G401.6 (cell line): ENCODE results near the gene VPS37B.
"Not testable (repeated sequence)": the region's sequence is repeated elsewhere in the genome, so short reads cannot be mapped to it uniquely, and the experiment has no call there.

Source experiments
- FAIRE-seq: peaks from 2 replicates; lab custom pipeline; 2012; peaks lifted over from hg19 to GRCh38; lab: Jason Lieb, UNC

Gene VPS37B

DNA sequence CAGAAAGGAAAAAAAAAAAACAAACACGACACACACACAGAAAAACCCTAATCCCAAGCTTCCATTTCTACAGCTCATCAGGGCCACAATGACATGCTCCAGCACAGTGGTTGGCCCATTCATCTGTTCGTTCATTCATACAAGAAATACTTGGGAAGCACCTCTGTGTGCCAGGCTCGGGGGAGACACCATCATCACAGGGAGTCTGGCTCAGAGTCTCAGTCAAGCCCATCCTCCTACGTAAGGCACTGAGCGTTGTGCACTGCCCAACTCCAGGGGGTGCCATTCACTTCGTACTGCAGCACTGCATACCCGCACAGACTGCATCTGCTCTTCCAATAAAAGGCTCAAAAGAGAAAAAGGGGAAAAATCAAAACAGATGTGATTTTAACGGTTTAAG, 15.3 kb downstream of the VPS37B start:
- no peak for FAIRE-seq

DNA sequence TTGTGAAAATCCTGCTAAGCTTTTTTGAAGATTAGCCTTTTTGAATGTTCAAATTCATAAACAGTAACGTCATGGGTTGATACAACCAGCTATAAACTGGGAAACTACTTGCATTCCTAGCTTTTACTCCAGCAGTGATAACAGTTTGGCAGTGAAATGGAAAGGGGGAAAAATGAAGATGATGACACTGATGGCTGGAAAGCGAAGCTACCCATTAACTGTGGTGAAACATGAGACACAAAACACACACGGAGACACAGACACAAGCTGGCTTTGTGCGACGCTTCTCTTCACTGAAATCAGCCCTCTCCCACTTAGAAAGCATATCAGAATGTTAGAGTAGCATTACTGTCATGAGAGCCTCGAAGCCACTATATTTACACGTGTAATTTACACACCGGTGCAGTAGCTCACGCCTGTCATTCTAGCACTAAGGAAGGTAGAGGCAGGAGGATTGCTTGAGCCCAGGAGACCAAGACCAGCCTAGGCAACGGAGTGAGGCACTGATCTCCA, 15.7 kb downstream of the VPS37B start:
- no peak for FAIRE-seq

DNA sequence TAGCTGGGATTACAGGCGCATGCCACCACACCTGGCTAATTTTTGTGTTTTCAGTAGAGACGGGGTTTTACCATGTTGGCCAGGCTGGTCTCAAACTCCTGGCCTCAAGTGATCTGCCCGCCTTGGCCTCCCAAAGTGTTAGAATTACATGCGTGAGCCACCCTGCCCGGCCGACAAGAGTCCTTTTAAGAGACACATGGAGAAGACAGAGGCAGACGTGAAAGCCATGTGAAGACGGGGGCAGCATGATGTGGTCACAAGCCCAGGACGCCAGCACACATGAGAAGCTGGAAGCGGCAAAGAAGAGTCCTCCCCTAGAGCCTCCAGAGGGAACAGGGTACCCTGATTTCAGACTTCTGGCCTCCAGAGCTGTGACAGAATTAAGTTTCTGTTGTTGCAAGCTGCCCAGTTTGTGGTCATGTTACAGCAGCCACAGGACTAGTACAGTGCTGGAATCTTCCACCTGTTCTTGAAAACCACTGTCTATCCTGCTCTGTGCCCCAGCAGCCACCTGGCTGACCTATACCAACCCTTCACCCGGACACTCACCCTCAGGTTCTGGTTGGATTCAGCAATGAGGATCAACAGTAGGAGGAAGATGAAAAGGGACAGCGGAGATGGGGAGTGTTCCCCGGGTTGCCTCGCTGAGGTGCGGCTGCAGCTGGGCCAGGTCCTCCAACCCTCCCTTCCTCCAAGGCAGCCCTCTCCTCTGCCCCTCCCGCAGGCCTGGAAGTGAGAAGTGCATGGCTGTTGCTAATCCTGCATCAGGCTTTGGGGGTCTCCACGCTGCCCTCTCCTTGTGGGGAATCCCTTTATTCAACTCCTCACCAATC, 16.9 kb downstream of the VPS37B start:
- FAIRE-seq, result no peak

DNA sequence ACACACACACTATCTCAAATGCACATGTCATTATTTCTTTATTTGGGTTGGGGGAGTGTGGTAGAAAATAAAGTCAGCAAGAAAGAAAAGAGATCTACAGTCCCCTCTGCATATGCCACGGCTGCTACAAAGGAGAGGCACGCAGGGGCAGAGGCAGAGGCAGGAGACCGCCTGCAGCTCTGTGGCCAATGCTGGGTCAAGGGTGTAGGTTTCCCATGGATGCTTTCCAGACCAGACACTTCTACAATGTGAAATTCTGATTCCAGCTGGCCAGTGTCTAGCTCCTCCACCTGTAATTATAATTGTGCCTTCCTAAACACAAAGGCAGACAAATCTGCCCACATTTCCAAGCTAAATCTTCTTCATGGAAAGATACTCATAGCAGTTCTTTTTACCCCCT, 19.2 kb downstream of the VPS37B start:
- no peak for FAIRE-seq

DNA sequence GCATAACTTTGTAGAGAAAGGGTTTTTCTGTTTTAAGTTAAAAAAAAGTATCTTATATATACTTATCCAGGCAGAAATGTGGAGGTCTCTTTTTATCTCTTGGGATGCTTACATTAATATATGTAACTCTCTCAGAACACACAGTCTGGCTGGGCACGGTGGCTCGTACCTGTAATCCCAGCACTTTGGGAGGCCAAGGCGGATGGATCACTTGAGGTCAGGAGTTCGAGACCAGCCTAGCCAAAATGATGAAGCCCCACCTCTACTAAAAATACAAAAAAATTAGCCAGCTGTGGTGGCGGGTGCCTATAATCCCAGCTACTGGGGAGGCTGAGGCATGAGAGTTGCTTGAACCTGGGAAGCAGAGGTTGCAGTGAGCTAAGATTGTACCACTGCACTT, 19.6 kb downstream of the VPS37B start:
- not testable (repeated sequence) for FAIRE-seq

DNA sequence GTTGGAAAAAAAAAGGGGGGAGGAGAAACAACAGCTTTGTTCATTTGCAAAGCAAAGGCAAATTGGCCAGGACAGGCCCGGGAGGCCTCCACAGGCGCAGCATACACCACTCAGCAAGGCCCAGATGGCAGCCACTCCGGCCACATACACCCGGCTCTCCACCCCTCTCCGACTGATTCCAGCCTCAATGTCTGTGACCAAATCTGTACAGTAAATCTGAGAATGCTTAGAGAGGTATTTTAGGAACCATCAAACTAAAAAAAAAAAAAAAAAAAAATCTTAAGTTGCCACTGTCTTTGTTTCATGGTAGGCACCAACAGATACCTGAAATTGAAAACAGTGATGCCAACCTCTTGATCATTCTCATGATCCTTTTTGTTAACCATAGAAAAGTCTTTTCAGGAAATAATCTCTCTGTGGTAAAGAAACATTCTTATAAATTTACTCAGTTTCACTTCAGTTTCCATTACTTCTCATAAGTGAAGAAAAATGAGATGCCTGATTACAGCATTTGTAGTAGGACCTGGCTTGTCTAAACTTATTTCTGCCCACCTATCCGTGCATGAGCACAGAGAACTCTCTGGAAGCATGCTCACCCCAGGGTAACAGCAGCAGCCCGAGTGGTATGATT, 20.2 kb downstream of the VPS37B start:
- FAIRE-seq, result no peak

DNA sequence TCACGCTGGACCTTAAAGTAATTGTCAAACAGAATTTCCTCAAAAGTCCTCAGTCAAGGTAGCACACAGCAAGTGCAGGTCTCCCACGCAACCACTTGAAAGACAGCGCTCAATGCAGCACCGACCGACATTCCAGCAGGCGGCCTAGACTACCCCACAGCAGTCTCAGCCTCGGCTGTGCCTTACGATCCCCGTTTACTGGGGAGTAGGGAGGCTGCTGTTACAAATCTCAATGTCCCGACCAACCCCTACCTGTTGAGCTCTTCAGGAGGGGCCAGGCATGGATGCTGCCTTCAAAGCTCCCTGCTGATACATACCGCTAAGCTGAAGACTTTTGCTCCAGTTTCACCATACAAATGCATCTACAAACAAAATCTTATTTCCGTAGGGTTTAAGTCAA, 21.8 kb downstream of the VPS37B start:
- no peak for FAIRE-seq

DNA sequence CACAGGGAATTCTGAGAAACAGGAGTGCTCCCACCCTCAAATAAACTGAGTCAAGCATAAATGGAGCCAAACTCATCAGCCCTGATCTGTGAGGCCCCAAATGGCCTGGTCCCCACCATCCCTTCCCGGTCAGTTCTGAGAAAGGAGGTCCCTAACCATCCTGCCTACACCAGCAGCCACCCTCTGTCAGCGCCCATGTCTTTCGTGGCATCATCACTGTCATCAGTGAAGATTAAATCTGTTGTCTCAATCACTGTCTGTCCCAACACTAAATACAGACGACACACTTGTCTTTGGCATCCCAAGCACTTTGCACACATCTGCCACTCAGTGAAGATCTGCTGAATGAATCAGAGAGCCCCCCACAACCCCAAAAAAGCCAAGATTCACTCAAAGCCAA, 22.4 kb downstream of the VPS37B start:
- FAIRE-seq, result no peak

DNA sequence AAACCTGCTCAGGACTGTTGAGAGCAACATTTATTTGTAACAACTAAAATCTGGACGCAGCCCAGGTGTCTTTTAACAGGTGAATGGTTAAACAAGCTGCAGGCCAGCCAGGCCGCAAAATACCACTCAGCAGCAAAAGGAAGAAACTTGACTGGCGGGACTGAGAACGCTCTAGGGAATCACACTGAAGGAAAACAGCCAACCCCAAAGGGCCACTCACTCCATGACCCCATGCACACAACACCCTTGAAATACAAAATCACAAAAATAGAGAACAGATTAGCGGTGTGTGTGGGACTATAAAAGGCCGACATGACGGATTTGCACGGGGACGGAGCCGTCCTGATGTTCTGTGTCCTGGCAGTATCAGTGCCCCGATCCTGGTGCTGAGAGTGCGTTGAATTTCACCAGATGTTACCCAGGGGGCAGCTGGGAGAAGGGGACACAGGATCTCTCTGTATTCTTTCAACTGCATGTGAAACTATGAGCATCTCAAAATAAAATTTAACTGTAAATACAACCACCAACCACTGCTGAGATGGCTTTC, 23.0 kb downstream of the VPS37B start:
- FAIRE-seq, result no peak

DNA sequence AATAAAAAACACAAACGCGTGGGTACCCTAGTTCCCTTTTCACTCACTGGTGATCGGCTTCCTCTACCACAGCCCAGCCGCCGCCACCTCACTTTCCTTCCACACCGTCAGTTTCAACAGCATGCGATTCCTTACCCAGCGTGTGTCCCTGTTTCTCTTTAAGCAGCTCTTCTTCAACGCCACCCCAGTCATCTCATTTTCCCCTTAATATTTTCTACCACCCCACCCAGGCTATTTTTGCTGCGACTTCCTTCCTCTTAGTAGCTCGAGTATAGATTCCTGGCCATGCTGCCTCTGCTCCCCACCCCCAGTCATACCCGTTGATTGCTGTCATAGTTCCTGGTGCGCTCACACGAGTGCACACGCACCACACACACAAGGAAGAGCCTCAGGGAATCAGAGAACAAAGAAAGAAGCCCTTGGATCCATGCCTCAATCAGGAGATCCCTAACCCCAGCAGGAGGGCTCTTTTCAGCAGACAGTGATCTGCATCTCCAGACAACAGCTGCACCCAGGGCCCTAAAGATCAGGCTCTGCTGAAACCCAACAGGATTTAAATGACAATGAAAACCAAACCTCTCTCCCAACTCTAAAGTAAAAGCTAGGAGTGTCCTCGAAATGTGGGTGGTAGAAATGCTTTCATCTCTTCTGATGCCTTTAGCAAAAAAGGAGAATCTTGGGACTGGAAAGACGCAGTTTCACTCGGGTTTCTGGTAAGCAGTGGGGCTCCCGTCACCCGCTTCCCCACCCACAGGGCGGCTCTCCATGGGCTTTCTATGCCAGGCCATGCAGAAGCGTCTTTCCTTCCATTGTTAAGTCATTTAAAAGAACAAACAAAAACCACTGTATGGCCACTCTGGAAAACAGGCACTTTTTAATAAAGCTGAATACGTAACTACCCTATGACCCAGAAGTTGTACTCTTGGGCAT, 23.8 kb downstream of the VPS37B start:
- no peak for FAIRE-seq

DNA sequence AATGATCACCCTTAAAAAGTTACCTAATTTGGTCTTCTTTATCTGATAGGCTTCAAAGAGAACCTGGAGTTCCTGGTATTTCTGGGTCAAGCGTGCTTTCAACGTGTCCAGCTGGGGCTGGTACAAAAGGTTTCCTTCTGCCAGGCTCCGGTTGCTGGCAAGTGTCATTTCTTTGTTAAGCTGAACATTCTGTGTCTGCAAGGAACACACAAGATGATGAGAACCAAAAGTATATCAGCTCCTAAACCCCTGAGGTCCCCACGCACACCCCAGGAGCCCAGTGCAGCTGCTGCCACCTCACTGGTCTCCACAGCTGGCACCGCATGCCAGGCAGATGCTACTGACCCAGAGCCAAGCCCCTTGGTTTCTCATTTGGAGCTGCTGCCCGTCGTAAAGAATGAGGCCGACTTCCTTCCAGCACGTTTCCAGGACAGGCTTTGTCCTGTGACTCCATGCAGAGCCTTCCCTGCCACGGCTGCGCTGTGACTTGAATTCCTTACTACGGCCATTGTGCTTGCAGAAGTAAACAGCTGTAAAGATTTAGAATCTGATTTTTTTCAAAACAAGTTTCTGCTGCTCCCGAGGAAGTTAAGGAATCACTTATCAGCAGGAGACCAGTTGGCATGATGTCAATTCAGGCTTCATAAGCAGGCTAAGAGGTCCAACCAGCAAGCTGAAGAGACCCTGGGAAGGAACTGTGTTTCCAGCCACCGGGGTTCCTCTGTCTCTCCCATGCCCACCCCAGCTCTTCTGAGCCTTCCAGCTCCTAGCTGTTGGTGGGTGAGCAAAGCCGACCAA, 24.9 kb downstream of the VPS37B start:
- FAIRE-seq, result no peak

DNA sequence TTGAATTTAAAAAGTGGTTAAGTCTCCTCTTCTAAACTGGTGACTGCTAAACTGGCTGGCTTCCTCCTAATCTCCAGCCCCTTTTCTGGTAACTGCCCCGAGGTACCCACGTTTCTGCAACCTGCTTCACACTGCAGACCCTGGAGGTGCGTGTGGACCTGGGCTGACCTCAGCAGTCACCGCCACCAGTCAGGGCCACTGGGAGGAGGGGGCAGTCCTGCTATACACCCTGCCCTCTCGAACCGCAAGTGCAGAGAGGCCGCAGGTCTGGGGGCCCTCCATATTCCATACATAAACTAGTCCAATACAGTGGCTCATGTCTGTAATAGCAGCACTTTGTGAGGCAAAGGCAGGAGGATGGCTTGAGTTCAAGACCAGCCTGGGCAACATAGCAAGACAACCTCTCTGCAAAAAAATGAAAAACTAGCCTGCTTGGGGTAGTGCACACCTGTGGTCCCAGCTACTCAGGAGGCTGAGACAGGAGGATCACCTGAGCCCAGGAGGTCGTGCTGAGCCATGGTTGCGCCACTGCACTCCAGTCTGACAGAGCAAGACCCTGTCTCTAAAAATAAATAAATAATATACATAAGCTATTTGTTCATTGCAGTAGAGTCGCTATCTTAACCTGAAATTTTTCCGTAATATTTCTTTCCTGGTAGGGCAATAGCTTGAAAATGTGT, 25.6 kb downstream of the VPS37B start:
- no peak for FAIRE-seq

DNA sequence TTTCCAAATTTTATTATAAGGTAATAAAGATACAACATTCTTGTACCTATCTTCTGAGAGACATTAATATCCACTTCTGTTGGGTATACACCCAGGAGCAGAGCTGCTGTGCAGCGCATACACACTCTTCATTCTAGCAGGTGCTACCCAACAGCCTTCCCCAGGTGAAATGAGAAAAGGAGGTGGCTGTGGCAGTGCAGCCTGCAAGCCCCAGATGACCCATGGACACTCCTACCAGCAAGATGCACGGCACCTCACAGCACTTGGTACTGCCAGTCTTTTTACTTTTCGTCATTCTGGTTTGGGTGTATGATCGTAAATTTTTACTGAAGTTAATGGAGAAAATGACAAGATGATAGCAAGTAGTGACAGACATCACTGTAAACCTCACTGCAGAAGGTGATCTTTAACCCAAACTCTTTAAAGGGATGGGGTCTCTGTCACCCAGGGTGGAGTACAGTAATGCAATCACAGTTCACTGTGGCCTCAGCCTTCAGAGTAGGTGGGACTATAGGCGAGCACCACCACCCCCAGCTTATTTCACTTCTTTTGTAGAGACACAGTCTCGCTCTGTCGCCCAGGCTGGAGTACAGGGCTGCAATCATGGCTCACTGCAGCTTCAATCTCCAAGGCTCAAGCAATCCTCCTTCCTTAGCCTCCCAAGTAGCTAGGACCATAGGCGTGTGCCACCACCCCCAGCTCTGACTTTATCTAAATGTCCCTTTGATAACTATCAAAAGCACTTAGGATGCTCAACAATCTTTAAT, 26.5 kb downstream of the VPS37B start:
- no peak for FAIRE-seq

DNA sequence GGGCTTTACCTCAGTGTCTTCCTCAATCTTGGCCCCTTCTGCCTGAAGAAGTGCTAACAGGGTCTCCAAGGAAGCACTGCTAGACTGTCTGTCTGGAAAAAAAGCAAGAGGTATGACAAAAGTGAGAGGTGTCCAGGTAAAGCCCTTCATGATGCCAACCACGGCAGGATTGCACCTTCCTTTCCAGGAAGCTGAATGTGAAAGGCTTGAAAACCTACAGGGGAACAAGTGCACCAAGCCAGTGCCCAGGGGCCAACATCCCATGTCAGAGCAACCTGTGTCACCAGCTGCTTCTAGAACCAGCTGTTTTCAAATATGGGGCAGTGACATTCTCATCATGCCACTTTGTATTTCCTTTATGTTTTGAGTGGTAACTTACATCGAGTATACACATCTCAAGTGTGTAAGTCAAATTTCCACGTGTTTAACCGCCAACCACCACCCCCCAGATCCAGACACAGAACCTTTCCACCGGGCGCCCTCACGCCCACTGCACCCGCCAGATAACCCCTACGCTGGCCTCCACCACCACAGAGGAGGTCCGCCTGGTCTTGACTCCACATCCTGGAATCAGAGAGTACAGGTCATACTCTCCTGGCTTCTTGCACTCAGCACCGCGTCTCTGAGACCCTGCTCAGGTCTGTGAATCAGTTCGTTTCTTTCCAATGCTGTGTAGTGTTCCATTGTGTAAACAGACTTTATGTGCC, 27.3 kb downstream of the VPS37B start:
- FAIRE-seq, result no peak

DNA sequence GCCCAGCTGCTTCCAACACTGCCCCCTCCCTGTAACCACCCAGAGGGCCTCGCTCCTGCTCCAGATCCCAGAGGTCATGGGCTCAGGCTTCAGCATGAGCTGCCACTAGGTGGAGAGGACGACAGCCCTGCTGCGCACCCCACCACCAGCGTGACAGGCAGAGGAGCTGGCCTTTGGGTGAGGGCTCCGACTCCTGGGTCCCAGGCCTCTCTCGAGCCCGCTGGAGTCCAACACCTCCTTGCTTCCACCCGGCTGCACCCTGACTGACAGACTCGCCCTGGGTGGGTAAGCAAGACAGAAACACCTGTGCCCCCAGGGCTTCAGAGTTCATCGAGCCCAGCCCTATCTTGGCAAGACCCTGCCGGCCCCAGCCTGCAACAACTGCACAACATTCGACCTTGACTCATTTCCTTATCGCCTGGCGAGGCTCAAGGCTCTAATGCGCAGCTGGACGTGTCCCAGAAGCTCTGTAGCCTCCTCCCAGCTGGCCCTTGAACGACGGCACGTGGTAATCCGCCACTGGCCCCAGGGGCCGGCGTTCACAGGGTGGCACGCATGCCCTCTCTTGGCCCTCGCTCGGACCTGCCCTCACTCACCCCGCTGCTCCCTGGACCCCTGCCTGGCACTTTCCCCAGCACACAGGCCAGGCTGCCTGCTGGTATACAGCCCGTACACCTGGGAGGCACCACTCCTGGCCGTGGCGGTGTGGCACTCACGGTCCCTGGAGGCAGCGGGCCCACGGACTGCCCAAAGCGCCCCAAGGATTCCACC, 28.0 kb downstream of the VPS37B start:
- FAIRE-seq, result no peak

DNA sequence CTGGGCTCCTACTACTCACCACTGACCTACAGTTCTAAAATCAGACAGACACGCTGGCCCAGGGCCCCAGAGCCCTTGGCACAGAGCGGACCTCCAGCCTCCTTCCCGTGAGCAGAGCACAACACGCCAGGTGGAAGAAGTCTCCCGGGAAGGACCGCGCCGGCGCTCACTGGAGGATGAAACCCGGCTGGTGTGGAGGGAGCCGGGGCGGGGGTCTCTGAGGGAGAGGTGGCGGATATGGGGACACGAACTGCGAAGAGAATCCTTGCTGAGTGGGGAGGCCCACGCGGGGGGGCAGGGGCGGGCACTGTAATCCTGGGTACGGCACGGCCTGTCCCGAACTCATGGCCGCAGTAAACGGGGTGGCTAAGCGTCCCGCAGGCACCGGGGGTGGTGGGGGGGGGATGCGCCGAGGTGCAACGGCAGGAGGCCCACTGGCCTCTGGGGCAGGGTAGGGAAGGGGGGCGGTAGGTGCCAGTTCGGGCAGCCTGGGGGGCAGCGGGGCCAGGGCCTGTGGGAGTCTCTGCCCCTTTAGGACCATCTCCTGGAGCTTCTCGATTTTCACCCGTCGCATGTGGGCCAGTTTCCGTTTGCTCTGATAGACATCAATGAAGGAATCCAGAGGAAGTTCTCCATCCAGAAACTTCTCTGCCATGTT, 28.8 kb downstream of the VPS37B start:
- FAIRE-seq, result no peak

DNA sequence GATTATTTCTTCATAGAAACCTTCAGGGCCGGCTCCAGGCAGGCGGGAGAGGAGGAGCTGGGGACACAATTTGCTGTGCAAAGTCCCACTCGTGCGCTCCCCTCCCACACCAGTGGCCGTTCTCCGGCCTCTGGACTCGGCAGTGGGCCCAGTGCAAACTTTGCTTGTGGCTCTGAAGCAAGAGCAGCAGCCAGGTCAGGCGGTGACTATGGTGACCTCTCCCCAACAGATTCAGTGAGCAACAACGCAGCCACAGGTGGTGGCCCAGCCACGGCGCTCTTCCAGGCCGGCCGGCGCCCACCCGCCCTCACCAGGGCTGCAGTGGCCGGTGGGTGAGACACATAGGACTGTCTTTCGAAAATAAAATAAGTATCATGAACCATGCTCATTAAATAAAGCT, 29.5 kb downstream of the VPS37B start:
- no peak for FAIRE-seq
